Body of pancreas (tissue), 4 donors: Measurements from ENCODE around the gene RPA1.

Source experiments
- CTCF ChIP-seq, 7 experiments: fragments of 450-650 bp in 4 of 7; fragments of 200-600 bp in 3 of 7; sonication (generic) in 3 of 7; IDR thresholded peaks; one replicate each; pipeline ENCODE4 v1.5.1; 2016 to 2019; ENCODE audit warnings: antibody characterized with exemption in 7 of 7
- POLR2A ChIP-seq, 3 donors: fragments of 450-650 bp; IDR thresholded peaks; one replicate each; pipeline ENCODE4 v1.6.1; 2016; ENCODE audit warnings: antibody characterized with exemption in 3 of 3, mild to moderate bottlenecking in 2 of 3

GRCh38 chr17:1946021-1946932, 116.5 kb downstream of the RPA1 start:
- TF ChIP-seq POLR2A (IDR thresholded peaks at IDR 0.05) = no peak
- no peak for TF ChIP-seq CTCF (IDR thresholded peaks at IDR 0.05)
